Activated CD4-positive, alpha-beta T cell treated with anti-CD3 and anti-CD28 coated beads for 4 hours (primary cell): ENCODE data around the gene RAB6A.
A peak's percentile ranks its signal among the peaks of the same experiment; 100 is the strongest.

Source experiments
- DNase-seq, 2 donors: peaks; one replicate each; pipeline ENCODE4 v3.0.0-alpha.2; 2020

RAB6A gene

DNA sequence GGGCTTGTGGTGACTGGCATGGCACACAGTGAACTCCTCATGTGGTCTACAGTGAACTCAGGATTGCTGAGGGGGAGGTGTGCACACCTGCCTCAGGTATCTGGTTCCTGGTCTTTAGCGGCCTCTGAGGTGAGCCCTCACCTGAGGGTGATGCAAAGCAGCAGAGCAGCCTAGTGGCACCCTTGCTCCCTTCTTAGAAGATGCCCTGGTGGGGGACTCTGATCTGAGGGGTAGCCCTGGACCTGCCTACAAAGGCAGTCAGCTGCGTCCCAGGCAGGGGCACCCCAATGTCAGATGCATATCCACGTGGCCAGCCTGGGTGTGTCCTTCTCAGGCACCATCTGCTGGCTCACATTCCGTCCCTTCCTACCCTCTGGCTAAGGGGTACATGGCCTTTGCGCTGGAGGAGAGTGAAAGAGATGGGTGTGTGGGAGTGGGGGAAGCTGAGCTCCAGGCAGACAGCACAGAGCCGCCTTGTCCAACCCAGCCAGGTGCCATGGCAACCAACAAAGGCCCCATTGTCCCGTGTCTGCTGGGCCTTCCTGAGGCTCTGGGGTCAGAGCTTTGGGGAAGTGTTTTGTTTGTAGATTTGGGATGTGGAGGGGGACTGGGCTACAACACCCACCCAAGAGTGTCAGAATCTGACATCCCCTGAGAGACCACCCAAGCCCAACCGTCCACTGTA, 108.7 kb downstream of the RAB6A start:
- DNase-seq = no peak

DNA sequence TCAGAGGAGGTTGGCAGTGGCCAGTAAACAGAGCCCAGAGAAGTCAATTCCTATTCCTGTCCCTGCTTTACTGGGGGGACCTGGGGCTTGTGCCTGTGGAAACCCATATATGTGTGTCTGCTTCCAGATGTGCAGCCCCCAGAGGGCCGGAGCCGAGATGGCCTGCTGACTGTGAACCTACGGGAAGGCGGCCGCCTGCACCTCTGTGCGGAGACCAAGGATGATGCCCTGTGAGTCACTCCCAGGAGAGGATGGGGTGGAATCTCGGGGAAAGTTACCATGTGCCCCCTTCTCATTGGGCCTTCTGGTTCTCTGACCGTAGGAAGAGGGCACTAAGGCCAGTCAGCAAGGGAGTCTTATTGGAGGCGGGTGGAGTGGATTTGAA, 109.2 kb downstream of the RAB6A start:
- DNase-seq = no peak

DNA sequence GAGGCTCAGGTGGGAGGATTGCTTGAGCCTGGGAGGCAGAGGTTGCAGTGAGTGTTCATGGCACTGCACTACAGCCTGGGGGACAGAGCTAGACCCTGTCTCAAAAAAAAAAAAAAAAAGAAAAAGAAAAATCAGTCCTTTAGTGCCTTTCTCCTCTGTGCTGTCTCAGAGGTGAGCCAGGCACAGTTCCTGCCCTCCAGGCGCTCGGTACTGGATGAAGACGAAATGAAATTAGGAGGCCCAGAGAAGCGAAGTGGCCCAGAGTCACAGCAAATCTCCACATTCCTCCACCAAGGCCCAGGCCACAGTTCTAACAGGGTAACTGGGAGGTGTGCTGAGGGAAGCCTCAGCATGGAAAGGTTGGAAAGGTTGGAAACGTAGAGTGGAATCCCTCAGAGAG, 109.6 kb downstream of the RAB6A start:
- DNase-seq = no peak

DNA sequence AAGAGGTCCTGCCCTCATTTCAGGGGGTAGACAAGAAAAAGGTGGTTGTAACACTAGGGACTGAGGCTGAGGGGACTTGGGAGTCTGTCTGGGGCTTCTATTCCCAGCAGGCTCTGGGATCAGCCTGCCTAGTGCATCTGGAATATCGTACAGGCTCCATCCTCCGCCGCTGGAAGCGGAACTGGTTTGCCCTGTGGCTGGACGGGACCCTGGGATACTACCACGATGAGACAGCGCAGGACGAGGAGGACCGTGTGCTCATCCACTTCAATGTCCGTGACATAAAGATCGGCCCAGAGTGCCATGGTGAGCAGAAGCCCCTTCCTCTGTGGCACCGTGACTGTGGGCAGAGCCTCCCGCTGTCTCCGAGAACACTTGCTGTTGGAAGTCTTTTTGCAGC, 110.5 kb downstream of the RAB6A start:
- no peak for DNase-seq

DNA sequence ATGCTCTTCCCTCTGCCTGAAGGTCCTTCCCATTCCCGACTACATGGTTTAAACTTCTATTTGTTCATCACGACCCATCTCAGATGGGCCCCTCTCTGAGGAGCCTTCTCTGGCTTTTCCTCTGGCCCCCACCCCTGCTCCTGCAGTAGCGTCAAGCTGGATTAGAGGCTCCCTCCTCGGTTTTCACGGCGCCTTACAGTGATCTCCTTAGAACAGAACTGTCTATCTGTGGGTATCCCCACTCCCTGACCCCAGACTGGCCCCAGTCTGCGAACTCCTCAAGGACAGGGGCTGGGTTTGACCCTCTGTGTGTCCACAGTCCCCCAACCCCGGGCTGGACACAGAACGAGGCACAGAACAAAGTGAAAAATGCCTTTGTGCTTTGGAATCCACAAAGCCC, 111.7 kb downstream of the RAB6A start:
- no peak for DNase-seq

DNA sequence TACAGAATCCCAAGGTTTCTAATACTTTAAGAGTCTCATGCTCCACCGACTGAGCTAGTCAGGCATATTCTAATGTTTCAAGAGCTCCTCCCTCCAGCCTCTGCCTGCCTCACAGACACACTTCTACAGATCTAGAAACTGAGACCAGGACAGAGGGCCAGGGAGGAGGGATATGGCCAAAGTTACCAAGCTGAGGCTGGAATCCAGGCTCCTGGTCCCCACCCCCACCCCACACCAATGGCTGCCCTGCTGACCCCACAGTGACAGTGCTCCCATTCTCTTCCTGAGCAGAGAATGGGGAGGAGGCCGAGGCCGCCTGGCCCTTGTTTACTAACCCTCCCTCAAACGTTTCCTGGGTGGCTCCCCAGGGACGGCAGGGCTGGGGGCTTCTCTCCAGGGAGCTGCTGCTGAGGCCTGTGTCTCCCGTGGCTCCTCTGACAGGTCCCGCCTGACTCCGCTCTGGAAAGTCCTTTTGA, 112.3 kb downstream of the RAB6A start:
- no peak for DNase-seq

DNA sequence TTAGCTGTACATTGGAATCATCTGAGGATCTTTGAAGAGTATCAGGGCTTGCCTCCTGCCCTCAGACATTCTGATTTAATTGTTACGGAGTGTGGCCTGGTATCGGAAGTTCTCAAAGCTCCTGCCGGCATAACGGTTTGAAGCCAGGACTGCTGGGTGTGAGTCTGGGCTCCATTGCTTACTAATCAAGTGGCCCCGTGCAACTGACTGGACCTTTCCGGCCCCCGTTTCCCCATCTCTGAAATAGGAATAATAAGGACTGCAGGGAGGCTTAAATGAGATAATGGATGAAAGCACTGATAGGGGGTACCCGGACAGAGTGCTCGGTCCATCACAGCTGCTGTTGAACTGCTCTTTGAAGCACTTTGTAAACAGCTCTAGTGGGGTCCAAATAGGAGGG, 112.8 kb downstream of the RAB6A start:
- no peak for DNase-seq

DNA sequence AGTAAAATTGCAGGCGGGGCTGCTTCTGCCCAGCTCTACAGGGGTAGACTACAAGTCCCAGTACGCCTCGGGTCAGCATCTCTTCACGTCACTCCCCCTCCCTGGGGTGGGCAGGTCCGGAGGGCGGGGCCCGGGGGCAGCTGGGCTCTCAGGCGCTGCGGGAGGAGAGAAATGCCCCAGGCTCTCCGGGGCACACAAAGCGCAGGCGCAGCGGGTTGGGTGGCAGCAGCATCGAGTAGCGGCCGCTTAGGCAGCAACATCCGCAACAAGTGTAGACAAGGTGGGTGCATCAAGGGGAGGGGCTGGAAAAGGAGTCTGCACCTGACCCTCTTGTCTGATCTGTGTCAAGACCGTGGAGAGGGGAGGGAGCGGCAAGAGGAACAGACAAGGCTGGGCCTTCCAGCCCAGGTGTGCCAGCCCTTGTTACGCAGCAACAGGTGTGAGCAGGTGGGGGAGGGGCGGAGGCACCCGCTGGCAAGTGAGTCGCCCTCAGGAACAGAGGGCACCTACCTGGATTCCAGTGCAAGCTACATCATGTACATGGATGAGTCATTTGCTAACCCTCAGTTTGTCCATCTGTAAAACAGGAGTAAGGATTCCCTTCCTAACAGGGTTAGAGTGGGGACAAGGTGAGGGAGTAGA, 113.3 kb downstream of the RAB6A start:
- DNase-seq = peak; percentile 89

DNA sequence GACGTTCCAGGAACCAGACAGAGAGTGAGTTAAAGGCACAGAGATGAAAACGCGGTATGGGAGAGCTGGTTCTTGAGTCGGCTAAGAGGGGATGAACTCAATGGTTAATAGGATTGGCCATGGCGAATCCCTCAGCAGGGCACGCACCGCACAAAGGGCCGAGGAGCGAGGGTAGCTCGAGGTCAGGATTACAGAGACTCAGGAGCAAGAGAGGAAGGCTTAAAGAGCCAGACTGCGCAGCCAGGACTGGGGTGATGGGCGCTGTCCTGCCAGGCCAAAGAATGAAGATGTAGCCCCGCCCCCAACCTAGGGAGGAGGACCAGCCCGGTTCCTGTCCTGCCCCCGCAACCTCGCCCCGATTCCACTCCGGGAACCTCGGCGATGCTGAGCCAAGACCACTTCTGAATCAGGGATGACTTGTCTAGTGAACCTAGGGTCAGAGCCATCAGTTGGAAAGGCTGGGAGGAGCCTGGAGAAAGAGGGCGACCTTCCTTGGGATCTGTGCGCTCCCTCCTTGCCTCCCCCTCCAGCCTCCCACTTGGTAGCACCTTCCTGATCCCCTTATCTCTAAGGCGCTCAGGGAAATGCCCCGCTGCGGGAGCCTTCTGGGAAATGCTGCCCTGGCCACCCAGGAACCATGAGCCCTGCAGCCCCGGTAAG, 114.8 kb downstream of the RAB6A start, which contains the start of gene PLEKHB1:
TSS of gene PLEKHB1 (plus strand) at position 610 of the 660 bp plus-strand sequence. CDS start at position 638, 28 bp downstream.
- DNase-seq = no peak

DNA sequence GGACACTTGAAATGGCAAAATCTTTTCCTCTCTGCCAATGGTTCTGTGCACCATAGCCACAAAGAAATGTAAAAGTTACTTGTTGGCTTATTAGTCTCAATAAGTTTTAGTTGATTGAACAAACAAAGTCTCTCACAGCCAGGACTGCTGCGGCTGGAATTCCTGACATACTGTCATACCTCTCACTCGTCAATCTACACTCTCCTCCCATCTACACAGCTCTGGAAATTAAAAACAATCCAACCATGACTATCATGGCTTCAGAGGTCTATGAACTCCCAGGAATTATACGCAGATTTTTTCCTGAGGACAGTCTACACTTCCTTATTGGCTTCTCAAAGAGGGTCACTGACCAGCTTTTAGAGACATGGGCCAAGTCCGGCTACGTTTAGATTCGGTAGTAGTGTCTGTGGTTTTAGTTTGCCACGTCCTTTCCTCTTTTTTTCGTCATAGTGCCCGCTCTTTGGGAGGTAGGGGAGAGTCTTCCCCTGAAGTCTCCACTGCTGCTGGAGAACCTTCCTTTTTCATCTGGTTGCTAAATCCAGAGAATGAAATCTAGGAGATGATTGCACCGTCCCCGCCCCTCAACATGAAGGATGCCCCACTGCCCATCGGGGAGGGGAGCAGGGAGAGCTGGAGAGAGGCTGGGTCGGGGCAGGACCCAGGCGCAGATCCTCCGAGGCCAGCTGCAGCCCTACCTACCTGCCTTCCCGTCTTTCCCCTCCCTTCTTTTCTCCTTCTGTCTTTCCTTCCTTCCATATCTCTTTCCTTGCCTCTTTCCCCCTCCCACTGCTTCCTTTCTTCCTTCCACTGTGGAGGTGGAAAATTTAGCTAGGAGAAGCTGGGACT, 115.5 kb downstream of the RAB6A start:
- no peak for DNase-seq

DNA sequence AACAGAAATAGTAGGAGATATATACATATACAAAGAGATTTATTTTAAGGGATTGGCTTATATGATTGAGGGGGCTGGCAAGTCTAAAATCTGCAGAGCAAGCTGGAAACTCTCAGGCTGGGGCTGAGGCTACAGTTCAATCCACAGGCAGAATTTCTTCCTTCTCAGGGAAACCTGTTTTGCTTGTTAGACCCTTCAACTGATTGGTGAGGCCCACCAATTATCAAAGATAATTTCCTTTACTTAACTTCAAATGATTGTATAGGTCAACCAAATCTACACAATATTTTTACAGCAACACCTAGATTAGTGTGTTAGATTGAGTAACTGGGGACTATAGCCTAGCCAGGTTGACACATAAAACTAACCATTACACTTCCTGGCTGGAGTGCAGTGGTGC, 119.2 kb downstream of the RAB6A start:
- DNase-seq = no peak

DNA sequence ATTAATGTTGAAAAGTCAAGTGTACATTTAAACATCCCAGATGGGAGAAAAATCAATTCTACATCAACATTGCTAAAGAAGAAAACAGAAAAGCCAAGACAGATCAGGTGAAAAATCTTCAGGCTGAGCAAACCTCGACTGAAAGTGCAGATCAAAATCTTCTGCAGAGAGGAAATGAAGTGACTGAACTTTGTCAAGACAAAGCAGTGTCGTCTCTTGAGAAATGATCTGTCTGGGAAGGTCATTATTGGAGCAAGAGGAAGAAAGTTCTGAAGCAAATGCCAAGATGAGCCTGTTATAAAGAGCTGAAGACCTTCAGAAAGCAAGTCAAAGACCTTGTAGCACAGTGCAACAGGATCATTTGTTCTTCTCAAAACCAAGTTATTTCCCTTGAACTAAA, 120.3 kb downstream of the RAB6A start:
- no peak for DNase-seq

DNA sequence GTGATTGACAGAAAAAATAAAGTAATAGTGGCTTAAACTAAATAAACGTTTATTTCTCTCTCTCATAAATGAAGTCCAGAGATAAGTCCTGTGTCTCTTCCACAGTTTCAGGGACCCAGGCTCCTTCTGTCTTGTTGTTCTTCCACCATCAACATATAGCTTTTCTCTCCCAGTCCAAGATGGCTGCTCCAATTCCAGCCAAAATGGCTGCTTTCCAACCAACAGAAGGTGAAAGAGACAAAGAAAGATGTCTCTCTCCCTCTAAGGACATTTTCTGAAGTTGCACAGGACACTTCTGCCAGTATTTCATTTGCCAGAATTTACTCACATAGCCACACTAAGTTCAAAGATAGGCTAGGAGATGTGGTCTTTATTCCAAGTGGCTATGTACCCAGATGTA, 123.9 kb downstream of the RAB6A start:
- DNase-seq = no peak

DNA sequence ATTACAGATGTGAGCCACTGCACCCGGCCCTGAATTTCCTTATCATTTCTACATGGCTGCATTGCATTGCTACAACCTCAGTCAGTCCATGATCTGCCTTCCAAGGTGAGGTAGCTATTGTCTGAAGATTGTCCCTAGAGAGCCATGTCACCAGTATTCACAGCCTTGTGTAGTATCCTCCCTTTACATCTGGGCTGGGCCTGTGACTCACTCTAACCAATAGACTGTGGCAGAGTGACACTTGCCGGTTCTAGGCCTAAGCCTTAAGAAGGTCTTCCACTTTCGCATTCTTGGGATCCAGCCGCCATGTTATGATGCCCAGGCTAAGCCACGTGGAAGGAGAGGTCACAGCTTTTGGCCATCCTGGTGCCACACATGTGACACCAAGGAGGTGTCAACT, 124.6 kb downstream of the RAB6A start:
- DNase-seq = no peak

DNA sequence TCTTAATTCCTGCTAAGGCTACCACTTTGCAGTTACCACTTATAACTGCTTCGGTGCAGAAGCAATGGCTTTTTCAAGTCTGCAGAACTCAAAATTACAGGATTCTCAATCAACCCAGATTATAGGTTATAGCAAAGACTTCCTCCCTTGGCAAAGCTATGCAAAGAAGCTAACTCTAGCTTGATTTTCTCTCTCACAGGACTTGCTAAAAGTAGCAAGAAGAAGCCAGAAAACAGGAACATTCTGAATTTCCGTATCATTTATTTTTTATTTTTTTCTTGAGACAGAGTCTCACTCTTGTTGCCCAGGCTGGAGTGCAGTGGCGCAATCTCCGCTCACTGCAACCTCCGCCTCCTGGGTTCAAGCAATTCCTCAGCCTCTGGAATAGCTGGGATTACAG, 125.2 kb downstream of the RAB6A start:
- no peak for DNase-seq

DNA sequence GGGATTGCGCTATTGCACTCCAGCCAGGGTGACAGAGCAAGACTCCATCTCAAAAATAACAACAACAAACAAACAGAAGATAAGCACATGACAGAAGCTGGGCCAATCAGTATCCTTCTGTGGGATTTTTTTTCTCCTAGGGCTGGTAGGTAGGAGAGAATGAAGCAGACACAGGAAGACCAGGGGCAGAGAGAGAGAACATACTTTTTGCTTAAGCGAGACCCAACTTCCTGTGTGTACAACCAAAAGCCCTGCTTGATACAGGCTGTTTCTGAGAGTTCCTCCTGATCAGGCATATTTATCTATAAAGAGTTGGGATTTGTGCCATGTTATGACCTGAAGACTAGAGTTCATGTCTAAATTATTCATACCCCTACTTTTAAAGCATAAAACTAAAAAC, 126.9 kb downstream of the RAB6A start:
- DNase-seq = no peak

DNA sequence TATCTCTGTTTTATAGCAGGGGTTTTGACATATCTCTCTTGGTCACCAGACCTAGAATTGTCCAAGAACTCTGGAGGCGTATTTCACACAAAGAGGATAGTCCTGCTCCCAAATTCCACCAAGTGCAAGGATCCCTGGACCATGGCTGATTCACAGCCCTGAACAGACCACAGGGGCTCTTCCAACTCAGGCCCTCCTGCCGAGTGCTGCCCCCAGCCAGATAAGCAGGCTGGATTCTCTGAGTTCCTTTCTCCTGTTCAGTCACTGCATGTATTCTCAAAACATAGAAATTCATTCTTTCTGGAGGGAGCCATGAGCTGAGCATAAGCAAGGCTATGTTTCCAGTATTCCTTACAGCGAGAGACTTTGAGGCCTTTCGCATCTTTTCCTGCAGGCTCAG, 127.9 kb downstream of the RAB6A start:
- DNase-seq = no peak

DNA sequence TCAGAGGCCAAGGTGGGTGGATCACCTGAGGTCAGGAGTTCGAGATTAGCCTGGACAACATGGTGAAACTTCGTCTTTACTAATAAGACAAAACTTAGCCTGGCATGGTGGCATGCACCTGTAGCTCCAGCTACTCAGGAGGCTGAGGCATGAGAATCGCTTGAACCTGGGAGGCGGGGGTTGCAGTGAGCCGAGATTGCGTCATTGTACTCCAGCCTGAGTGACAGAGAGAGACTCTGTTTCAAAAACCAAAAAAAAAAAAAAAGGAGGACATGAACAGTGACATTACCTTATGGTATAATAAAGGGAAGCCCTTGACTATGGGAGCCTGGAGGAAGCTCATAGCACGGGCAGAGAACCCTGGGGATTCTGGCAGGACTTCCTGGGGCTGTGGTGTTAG, 131.0 kb downstream of the RAB6A start:
- no peak for DNase-seq

DNA sequence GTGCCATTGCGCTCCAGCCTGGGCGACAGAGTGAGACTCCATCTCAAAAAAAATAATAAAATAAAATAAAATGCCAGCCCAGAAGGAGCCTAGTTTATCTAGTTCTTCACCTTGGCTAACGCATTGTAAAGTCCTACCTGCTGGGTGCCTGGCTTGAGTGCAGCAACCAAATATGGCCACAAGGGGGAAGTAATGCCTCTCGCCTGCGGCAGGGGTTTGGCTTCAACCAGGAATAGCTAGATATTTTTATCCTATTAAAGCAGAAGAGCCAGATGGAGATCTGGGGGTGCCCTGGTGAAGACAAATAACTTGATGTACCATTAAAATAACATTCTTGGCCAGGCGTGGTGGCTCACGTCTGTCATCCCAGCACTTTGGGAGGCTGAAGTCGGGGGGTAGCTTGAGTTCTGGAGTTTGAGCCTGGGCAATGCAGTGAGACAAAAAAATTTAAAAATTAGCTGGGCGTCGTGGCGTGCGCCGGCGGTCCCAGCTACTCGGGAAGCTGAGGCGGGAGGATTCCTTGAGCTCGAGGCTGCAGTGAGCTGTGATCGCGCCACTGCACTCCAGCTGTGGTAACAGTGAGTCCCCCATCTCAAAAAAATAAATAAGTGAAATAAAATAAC, 135.1 kb downstream of the RAB6A start:
- peak; percentile 57 to 71 for DNase-seq
